Vagina (tissue), 2 donors: Measurements from ENCODE around the gene MED12L. TPM values are rescaled to one million over a fixed set of nuclear protein-coding genes. Genes with fewer than 3 reads are reported as not detected.

Experiments used
- DNase-seq, 2 donors: peaks; one replicate each; pipeline ENCODE4 v3.0.0-alpha.2; 2017; ENCODE audit errors: extremely low spot score in 2 of 2
- H3K27ac ChIP-seq: fragments of 200-600 bp; sonication (generic); one replicate; pipeline ENCODE4 v1.5.1; 2019
- H3K27me3 ChIP-seq: fragments of 200-600 bp; sonication (generic); one replicate; pipeline ENCODE4 v1.5.1; 2019
- H3K36me3 ChIP-seq, 2 donors: fragments of 200-600 bp; sonication (generic); one replicate each; pipeline ENCODE4 v1.5.1; 2017 to 2019
- H3K4me1 ChIP-seq: fragments of 200-600 bp; sonication (generic); one replicate; pipeline ENCODE4 v1.5.1; 2019
- H3K4me3 ChIP-seq, 2 donors: fragments of 200-600 bp; sonication (generic); 1 replicate in 1 of 2; 2 replicates in 1 of 2; pipeline ENCODE4 v1.5.1; 2016 to 2019
- H3K9me3 ChIP-seq: fragments of 200-600 bp; sonication (generic); one replicate; pipeline ENCODE4 v1.5.1; 2019
- POLR2A ChIP-seq, 2 donors: fragments of 450-650 bp; IDR thresholded peaks; one replicate each; pipeline ENCODE4 v1.6.1; 2017; ENCODE audit warnings: antibody characterized with exemption in 2 of 2, mild to moderate bottlenecking in 2 of 2, moderate library complexity in 2 of 2
- POLR2AphosphoS5 ChIP-seq, 2 donors: sonication (generic); formaldehyde crosslinking; IDR thresholded peaks; one replicate each; pipeline ENCODE4 v1.9.0; 2017; ENCODE audit warnings: antibody characterized with exemption in 2 of 2, mild to moderate bottlenecking in 2 of 2, low read depth in 1 of 2; ENCODE audit not compliant: insufficient read depth in 1 of 2
- intact Hi-C: fragments of 100-400 bp; cut with DNase I; formaldehyde crosslinking; loops from one replicate; pipeline ENCODE4 v1.15.1; 2023
- total RNA-seq: library from RNA; depleted of rRNA; stranded (reverse); fragments of >200 nt; gene quantifications from one replicate; pipeline ENCODE4 v1.2.3, GENCODE V29; 2016
- TF ChIP-seq, protein P1 (sequence below), 3 experiments: fragments of 450-650 bp in 2 of 3; fragments of 200-600 bp in 1 of 3; sonication (generic) in 1 of 3; IDR thresholded peaks; one replicate each; pipeline ENCODE4 v1.5.1; 2017 to 2019; ENCODE audit warnings: antibody characterized with exemption in 3 of 3, mild to moderate bottlenecking in 2 of 3, moderate library complexity in 2 of 3

Gene MED12L
- total RNA-seq, 1 donor from 2014 or later = 1.7 TPM

GRCh38 chr3:151144760-151145159 lies 59.3 kb downstream of the MED12L start:
- Histone ChIP-seq H3K9me3 (no peaks in the 10 kb centered on the region), H3K27me3 (no peaks in the 10 kb centered on the region), H3K4me1 (peaks cover 12% of the 10 kb centered on the region), H3K27ac (no peak overlapping the region), H3K4me3 (no peak overlapping the region), H3K36me3 (no peaks in the 10 kb centered on the region)
- DNase-seq = no peak
- intact Hi-C loops = loop anchor here (5.0 kb wide), 1 partner anchor 362 kb away; no protein-coding TSS in a partner anchor
- TF ChIP-seq POLR2A (IDR thresholded peaks at IDR 0.05) (no peak), POLR2AphosphoS5 (IDR thresholded peaks at IDR 0.05; ENCODE audit: insufficient read depth in 1 of 2, low read depth in 1 of 2) (no peak)
- TF ChIP-seq, protein P1, sequence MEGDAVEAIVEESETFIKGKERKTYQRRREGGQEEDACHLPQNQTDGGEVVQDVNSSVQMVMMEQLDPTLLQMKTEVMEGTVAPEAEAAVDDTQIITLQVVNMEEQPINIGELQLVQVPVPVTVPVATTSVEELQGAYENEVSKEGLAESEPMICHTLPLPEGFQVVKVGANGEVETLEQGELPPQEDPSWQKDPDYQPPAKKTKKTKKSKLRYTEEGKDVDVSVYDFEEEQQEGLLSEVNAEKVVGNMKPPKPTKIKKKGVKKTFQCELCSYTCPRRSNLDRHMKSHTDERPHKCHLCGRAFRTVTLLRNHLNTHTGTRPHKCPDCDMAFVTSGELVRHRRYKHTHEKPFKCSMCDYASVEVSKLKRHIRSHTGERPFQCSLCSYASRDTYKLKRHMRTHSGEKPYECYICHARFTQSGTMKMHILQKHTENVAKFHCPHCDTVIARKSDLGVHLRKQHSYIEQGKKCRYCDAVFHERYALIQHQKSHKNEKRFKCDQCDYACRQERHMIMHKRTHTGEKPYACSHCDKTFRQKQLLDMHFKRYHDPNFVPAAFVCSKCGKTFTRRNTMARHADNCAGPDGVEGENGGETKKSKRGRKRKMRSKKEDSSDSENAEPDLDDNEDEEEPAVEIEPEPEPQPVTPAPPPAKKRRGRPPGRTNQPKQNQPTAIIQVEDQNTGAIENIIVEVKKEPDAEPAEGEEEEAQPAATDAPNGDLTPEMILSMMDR (IDR thresholded peaks at IDR 0.05) = no peak

GRCh38 chr3:151145713-151146070 lies 60.2 kb downstream of the MED12L start:
- DNase-seq = no peak
- intact Hi-C loops = loop anchor here (2.0 to 5.0 kb wide), 2 partner anchors 363 to 425 kb away; no protein-coding TSS in a partner anchor
- H3K36me3 ChIP-seq = no peaks in the 10 kb centered on the region
- H3K9me3 ChIP-seq = no peaks in the 10 kb centered on the region
- peak overlapping the region; percentile 72 for H3K27ac ChIP-seq
- peaks cover 12% of the 10 kb centered on the region for H3K4me1 ChIP-seq
- TF ChIP-seq, protein P1 (IDR thresholded peaks at IDR 0.05) = no peak
- TF ChIP-seq POLR2AphosphoS5 (IDR thresholded peaks at IDR 0.05; ENCODE audit: insufficient read depth in 1 of 2, low read depth in 1 of 2) = no peak
- TF ChIP-seq POLR2A (IDR thresholded peaks at IDR 0.05) = no peak
- H3K27me3 ChIP-seq = no peaks in the 10 kb centered on the region
- H3K4me3 ChIP-seq = no peak overlapping the region

DNA sequence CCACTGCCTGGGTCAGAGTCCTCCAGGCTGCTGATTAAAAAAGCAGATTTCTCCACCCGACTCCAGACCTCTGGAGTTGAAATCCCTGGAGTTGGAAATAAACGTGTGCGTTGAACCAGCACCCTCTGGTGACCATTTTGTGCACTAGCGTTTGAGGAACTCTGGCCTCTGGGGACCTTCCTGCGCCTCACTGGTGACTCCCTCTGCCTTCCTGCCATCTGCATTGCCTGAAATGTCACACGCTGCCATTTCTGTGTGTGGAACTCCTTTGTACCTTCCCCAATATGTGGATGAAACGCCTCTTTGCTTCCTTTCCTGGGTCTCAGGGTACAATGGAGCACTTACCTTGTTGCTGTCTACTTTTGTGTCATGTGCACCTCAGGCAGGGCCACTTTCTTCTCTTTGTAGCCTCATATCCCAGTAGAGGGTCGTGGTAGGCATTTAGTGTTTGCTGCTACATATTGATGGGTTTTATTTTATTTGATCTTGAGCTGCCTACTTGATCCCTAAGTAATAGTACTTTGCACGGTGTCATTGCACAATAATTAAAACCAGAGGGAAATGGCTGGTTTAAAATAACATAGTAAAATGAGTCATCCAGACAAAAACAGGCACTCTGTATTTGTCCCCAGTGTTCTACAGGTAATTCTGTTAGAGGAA lies 60.7 kb downstream of the MED12L start:
- Histone ChIP-seq H3K27ac (peak overlapping the region; percentile 72), H3K27me3 (no peaks in the 10 kb centered on the region), H3K4me3 (no peak overlapping the region), H3K4me1 (peaks cover 12% of the 10 kb centered on the region), H3K36me3 (no peaks in the 10 kb centered on the region), H3K9me3 (no peaks in the 10 kb centered on the region)
- intact Hi-C loops = loop anchor here (2.0 to 5.0 kb wide), 2 partner anchors 364 to 425 kb away; no protein-coding TSS in a partner anchor
- no peak for TF ChIP-seq POLR2AphosphoS5 (IDR thresholded peaks at IDR 0.05; ENCODE audit: insufficient read depth in 1 of 2, low read depth in 1 of 2)
- TF ChIP-seq, protein P1 (IDR thresholded peaks at IDR 0.05) = peak; percentile 57 to 92 (median 83)
- no peak for DNase-seq

- Histone ChIP-seq H3K4me3 (no peak overlapping the region), H3K27me3 (no peaks in the 10 kb centered on the region), H3K36me3 (no peaks in the 10 kb centered on the region), H3K4me1 (peaks cover 12% of the 10 kb centered on the region), H3K27ac (peak overlapping the region; percentile 72), H3K9me3 (no peaks in the 10 kb centered on the region)
- TF ChIP-seq POLR2AphosphoS5 (IDR thresholded peaks at IDR 0.05; ENCODE audit: insufficient read depth in 1 of 2, low read depth in 1 of 2) (no peak), POLR2A (IDR thresholded peaks at IDR 0.05) (no peak)
- TF ChIP-seq, protein P1 (IDR thresholded peaks at IDR 0.05) = no peak
- no peak for DNase-seq
- intact Hi-C loops = loop anchor here (2.0 to 5.0 kb wide), 2 partner anchors 364 to 426 kb away; no protein-coding TSS in a partner anchor
These were observed 61.2 kb downstream of the MED12L start for GRCh38 chr3:151146731-151147091.

- TF ChIP-seq, protein P1 (IDR thresholded peaks at IDR 0.05) = no peak
- no peak for TF ChIP-seq POLR2AphosphoS5 (IDR thresholded peaks at IDR 0.05; ENCODE audit: insufficient read depth in 1 of 2, low read depth in 1 of 2)
- no peak for TF ChIP-seq POLR2A (IDR thresholded peaks at IDR 0.05)
- intact Hi-C loops = loop anchor here (2.0 to 5.0 kb wide), 2 partner anchors 365 to 426 kb away; no protein-coding TSS in a partner anchor
These were observed 61.8 kb downstream of the MED12L start for GRCh38 chr3:151147299-151147698.

More at GRCh38 chr3:151147299-151147698, 61.8 kb downstream of the MED12L start:
- H3K4me3 ChIP-seq = no peak overlapping the region
- no peaks in the 10 kb centered on the region for H3K27me3 ChIP-seq
- H3K27ac ChIP-seq = peak overlapping the region; percentile 72
- no peaks in the 10 kb centered on the region for H3K9me3 ChIP-seq
- no peaks in the 10 kb centered on the region for H3K36me3 ChIP-seq
- DNase-seq = no peak
- peaks cover 12% of the 10 kb centered on the region for H3K4me1 ChIP-seq
